NK-92 treated with Interleukin-12 subunit alpha and Interleukin-12 subunit beta, amount 100 ng/mL, for 24 hours (cell line): Measurements from ENCODE around the gene CELF6.

ENCODE experiments used
- DNase-seq: peaks from one replicate; lab custom pipeline; 2025; lab: John Stamatoyannopoulos, UW

Gene CELF6

DNA sequence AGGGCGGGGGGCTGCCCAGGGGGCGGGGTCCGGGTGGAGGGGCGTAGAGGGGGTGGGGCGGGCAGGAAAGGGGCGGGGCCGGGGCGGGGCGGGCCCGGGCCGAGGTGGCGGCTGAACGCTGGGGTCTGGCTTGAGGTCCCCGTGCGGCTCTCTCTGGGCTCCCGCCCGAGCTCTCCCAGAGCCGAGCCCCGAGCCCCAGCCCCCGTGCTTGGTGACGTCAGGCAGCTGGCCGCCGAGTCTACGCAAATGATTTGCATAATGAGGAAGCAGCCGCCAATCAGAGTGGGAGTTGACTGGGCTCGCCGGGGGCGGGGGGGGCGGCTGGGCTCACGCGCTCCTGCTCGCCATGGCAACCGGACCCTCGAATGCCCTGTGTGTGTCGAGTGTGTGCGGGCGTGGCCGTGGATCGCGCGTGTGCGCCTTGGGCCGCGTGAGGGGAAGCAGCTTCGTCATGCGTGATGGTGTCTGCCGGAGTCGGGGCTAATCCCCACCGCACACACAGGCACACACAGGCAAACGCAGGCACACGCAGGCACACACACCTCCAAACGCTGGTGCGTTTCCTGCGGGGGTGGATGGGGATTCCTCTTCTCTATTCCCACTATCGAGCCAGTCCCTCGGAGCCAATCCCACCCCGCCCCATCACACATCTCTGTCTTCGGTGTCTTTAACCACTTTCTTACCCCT, at the start of gene CELF6:
CELF6 (minus strand) TSS at position 173 of the 687 bp plus-strand sequence. CDS start 283 bp downstream, outside the sequence.
- DNase-seq: no peak

DNA sequence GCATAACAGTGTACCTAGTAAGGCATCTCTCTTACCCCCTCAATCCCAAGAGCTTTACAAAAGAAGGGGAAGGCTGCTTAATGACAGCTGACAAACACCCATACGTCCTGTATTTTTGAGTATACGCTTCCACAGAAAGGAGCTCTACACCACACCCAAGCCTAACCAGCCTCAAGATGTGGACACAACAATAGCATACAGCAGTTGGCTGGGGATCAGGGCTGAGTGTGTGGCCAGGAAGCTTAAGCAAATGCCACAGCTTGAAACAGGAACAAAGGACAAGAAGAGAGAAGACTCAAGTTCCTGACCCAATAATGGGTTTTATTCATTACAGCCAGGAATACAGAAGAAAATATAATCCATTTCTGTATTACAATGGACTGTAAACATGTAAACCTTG, 48.9 kb upstream of the CELF6 start:
- DNase-seq: no peak

DNA sequence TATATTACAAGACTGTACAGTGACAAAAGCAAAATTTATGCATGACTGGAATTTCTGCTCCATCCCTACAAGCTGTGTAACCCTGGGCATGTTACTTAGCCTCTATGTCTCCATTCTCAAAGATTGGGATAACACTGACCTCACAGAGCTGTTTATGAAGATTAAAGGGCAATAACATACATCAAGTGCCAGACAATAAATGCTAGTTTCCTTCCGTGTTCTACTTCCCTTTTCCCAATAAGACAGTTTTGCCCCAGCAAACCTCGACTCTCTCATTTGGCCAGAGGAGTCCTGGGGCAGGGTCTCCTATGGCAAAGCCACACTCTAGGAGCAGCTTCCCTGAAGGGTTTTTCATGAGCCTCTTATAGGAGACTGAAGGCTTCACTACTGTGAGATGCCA, 48.4 kb upstream of the CELF6 start:
- DNase-seq: no peak

DNA sequence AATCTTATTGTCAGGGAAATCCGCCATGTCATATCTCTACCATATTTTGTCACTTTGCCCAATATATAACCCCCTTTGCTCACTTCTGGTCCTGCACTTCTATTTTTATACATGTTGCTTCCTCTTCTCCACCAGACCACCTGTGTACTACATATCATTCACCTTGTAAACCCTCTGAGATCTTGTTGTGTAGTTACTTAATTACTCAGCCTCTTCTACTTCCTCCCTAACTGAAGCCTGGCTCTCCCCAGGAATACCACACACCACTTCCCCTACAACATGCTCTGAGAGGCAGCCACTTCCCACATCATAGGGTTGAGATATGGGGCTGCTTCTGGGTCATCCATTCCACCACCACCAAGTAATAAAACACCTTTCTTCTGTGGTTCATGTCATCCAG, 45.9 kb upstream of the CELF6 start:
- DNase-seq: peak; percentile 6

GRCh38 chr15:72361176-72361575, 41.2 kb upstream of the CELF6 start:
- no peak for DNase-seq

DNA sequence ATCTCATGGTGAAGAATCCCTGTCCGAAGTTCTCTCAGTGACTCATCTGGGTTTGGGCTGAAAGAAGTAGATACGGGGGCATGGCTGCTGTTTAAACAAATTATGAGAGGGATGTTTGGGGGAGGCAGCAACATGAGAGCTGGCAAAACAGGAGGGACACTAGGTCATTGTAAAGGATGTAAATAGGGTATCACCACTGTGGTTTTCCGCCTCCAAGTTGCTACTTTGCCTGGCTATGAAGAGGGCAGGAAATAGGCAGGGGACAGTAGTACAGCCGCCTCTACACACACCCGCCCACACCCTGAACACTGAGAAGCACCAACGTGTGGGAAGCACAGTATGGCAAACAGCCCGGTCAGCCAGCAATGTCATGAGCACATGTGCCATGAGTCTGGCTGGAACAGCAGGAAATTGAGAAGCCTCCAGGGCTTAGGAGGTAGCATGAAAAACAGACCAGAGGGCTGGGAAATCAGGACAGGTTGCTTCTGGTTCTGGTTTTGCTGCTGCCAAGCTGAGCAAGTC, 38.8 kb upstream of the CELF6 start:
- no peak for DNase-seq

- no peak for DNase-seq
These were observed 38.2 kb upstream of the CELF6 start for GRCh38 chr15:72358121-72358520.

GRCh38 chr15:72354496-72354895, 34.5 kb upstream of the CELF6 start:
- DNase-seq: no peak

DNA sequence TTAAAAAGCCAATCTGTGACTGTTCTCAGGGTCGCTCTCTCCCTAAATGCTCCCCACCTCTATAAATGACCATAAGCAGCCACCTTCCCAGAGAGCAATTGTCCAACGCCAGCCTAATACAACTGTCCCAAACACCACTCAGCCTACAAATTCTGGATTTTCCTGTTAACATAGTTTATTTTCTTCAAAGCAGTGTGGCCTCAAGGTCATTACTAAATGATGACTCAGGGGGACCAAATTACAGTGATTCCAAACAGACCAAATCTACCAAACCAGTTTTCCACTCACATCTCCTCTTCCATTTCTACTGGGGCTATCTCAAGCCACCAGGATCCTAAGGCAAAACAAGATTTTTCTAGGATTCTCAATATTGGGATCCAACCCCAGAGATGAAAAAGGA, 33.3 kb upstream of the CELF6 start:
- no peak for DNase-seq

- DNase-seq: no peak
These were observed 25.8 kb upstream of the CELF6 start for GRCh38 chr15:72345806-72346205.

GRCh38 chr15:72345280-72345679, 25.3 kb upstream of the CELF6 start:
- no peak for DNase-seq

GRCh38 chr15:72344602-72345001, 24.6 kb upstream of the CELF6 start:
- no peak for DNase-seq

GRCh38 chr15:72342385-72342784, 22.4 kb upstream of the CELF6 start:
- DNase-seq: no peak

GRCh38 chr15:72341361-72341760, 21.4 kb upstream of the CELF6 start:
- no peak for DNase-seq

DNA sequence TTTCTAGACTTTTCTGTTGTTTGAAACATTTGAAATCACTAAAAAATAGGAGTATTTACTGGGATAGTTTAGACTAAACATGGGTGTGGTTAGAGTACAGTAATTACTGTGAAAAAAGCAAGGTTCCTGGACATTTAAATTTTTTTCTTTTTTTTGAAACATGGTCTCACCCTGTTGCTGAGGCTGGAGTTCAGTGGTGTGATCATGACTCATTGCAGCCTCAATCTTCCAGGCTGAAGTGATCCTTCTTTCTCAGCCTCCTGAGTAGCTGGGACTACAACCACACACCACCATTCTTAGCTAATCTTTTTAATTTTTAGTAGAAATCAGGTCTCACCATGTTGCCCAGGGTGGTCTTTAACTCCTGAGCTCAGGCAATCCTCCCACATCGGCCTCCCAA, 20.4 kb upstream of the CELF6 start:
- DNase-seq: no peak

GRCh38 chr15:72339777-72340177, 19.8 kb upstream of the CELF6 start:
- DNase-seq: no peak

DNA sequence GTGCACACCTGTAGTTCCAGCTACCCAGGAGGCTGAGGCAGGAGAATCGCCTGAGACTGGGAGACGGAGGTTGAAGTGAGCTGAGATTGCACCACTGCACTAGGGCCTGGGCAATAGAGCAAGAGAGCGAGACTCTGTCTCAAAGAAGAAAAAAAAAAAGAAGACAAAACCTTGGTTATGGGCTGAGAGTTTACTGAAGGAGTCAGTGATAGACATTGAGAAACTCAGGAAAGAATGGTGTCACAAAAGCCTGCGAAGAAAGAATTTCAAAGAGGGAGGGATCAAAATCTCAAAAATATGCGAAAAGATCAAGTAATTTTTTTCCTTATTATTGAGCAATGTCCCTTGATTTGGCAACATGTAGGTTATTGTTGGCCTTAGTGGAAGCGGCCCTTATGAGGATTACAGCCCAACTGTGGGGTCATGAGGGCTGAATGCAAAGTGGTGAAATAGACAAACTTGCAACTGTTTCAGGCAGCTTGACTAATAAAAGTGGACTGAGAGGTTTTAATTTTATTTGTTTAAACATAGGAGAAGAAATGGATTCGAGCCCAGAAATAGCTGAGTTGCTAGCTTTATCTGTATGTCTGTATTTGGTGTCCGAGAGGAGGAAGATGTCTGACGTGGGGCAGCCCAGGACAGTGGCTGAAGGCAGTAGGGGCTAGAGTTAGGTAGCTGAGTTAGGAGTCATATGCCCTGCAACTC, 18.8 kb upstream of the CELF6 start:
- no peak for DNase-seq

- DNase-seq: no peak
These were observed 18.2 kb upstream of the CELF6 start for GRCh38 chr15:72338148-72338547.

DNA sequence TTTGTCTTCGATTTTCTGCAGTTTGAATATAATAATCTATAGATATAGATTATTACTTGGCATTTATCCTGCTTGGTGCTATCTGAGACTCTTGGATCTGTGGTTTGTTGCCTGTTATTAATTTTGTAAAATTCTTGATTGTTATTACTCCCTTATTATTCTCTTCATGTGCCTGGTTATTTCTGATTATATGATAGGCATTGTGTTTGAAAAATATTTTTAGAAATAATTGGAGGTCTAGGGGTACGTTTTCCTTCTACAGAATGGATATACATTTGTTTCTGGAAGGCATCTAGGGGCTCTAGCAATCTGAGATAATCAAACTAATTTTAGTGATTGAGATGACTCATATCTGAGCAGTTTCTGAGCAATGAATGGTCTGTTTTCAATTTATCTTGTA, 14.9 kb upstream of the CELF6 start:
- DNase-seq: no peak

GRCh38 chr15:72331021-72331420, 11.1 kb upstream of the CELF6 start:
- DNase-seq: no peak

GRCh38 chr15:72323752-72324151, 3.8 kb upstream of the CELF6 start:
- no peak for DNase-seq

GRCh38 chr15:72319360-72319984, 485 bp downstream of the CELF6 start:
- no peak for DNase-seq

- DNase-seq: no peak
These were observed 1.5 kb downstream of the CELF6 start for GRCh38 chr15:72318408-72318942.
